Measurements from ENCODE around the gene ORAI1.

ORAI1 gene

GRCh38 chr12:121613462-121613861, 12.9 kb upstream of the ORAI1 start:
- H3K27me3 ChIP-seq (replicated peaks): no peaks in the 10 kb centered on the region
- H3K27ac ChIP-seq: no peak overlapping the region
- DNase-seq: no peak
- in situ Hi-C loops (cut with HindIII; ENCODE audit: low pct_ligation_motif_present, low sequenced_read_pairs): no loop called here
- TF ChIP-seq CTCF (IDR thresholded peaks at IDR 0.05; ENCODE audit: low read depth, low read length, missing control alignments): no peak
- no peak overlapping the region for H3K4me3 ChIP-seq (ENCODE audit: low read depth, low read length)
- H3K36me3 ChIP-seq (replicated peaks): no peaks in the 10 kb centered on the region

DNA sequence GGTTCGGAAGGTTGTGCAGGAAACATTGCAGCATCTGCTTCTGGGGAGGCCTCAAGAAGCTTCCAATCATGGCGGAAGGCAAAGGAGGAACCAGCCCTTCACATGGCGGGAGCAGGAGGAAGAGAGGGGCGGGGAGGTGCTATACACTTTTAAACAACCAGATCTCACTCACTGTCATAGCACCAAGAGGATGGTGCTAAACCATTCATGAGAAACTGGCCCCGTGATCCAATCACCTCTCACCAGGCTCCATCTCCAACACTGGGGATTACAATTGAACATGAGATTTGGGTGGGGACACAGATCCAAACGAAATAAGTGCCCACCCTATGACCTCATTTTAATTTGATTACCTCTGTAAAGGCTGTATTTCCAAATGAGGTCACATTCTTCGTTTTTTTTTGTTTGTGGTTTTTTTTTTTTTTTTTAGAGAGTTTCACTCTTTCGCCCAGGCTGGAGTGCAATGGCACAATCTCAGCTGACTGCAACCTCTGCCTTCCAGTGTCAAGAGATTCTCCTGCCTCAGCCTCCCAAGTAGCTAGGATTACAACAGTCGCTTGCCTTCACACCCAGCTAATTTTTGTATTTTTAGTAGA, 11.4 kb upstream of the ORAI1 start:
- Histone ChIP-seq H3K27me3 (replicated peaks) (no peaks in the 10 kb centered on the region), H3K27ac (no peak overlapping the region), H3K36me3 (replicated peaks) (no peaks in the 10 kb centered on the region), H3K4me3 (ENCODE audit: low read depth, low read length) (no peak overlapping the region)
- DNase-seq: no peak
- TF ChIP-seq CTCF (IDR thresholded peaks at IDR 0.05; ENCODE audit: low read depth, low read length, missing control alignments): no peak
- in situ Hi-C loops (cut with HindIII; ENCODE audit: low pct_ligation_motif_present, low sequenced_read_pairs): no loop called here

DNA sequence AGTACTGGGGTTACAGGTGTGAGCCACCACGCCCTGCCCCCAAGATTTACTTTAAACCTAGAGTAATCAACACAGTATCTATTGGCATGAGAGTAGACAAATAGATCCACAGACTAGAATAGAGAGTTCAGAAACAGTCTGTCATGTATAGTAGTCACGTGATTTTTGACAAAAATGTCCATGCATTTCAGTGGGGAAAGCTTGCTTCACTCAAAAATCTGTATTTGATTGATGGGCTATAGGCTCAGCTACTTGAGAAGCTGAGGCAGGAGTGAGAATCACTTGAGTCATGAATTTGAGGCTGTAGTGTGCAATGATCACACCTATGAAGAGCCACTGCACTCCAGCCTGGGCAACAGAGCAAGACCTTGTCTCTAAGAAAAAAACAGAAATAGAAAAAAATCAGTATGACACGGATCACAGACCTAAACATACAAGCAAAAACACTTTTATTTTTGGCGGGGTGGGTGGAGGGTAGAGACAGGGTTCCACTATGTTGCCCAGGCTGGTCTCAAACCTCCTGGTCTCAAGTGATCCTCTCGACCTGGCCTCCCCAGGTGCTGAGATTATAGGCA, 7.6 kb upstream of the ORAI1 start:
- TF ChIP-seq CTCF (IDR thresholded peaks at IDR 0.05; ENCODE audit: low read depth, low read length, missing control alignments): no peak
- H3K4me3 ChIP-seq (ENCODE audit: low read depth, low read length): no peak overlapping the region
- in situ Hi-C loops (cut with HindIII; ENCODE audit: low pct_ligation_motif_present, low sequenced_read_pairs): no loop called here
- no peak for DNase-seq
- H3K27me3 ChIP-seq (replicated peaks): no peaks in the 10 kb centered on the region
- H3K27ac ChIP-seq: no peak overlapping the region
- H3K36me3 ChIP-seq (replicated peaks): no peaks in the 10 kb centered on the region

DNA sequence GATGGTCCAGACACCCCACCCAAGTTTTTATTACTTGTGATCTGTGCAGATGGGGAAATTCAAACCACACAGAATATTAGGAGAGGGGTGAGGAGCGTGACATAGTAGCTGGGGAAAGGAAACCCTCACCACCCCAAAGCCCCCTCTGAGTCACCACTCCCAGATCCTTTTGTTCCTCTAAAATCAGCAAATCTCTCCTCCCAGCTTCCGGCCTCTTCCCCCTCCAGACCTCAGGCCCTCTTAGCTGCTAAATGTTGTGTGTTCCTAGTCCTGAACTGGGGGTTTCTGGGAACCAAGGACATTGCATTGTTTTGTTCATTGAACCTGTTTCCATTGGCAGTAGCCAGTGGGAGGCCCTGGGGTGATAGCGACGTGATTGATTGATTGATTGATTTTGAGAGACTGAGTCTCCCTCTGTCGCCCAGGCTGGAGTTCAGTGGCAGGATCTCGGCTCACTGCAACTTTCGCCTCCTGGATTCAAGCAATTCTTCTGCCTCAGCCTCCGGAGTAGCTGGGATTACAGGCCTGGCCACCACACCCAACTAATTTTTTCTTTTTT, 5.9 kb upstream of the ORAI1 start:
- Histone ChIP-seq H3K36me3 (replicated peaks) (no peaks in the 10 kb centered on the region), H3K27ac (no peak overlapping the region), H3K27me3 (replicated peaks) (no peaks in the 10 kb centered on the region), H3K4me3 (ENCODE audit: low read depth, low read length) (no peak overlapping the region)
- no peak for TF ChIP-seq CTCF (IDR thresholded peaks at IDR 0.05; ENCODE audit: low read depth, low read length, missing control alignments)
- in situ Hi-C loops (cut with HindIII; ENCODE audit: low pct_ligation_motif_present, low sequenced_read_pairs): no loop called here
- no peak for DNase-seq

DNA sequence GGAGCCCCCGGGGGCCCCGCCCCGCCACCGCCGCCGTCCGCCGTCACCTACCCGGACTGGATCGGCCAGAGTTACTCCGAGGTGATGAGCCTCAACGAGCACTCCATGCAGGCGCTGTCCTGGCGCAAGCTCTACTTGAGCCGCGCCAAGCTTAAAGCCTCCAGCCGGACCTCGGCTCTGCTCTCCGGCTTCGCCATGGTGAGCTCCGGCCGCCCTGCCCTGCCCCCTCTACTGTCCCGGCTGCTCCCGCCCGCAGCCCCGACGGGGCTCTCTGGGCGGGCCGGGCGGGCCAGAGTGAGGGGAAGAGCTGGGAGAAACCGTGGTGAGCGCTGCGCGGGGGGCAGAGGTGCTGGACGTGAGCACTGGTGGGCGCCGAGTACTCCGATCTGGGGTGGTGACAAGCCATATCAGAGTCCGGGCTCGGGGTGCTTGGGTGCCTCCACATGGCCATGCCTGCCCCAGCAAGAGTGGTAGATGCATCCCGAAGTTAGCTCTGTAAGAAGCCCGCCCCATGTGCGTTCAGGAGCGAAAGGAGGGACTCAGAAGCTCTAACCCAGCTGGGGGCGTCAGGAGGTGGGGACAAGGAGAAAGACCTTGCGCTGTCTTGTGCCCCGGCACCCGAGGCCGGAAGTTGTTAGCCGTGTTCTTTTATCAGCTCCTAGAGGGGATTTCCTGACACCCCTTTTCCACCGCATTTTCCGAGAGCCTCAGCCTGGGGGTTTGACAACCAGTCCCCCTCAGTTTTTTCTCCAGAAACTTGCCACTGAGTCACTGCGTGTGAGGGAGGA, 717 bp downstream of the ORAI1 start:
- Histone ChIP-seq H3K27me3 (replicated peaks) (no peaks in the 10 kb centered on the region), H3K36me3 (replicated peaks) (no peaks in the 10 kb centered on the region), H3K4me3 (ENCODE audit: low read depth, low read length) (peak overlapping the region; percentile 71), H3K27ac (peak overlapping the region; percentile 57)
- in situ Hi-C loops (cut with HindIII; ENCODE audit: low pct_ligation_motif_present, low sequenced_read_pairs): no loop called here
- TF ChIP-seq CTCF (IDR thresholded peaks at IDR 0.05; ENCODE audit: low read depth, low read length, missing control alignments): peak; percentile 32
- DNase-seq: peak; percentile 52
